ENCODE results near the gene MINDY3.

GRCh38 chr10:15764892-15765454, 95.3 kb downstream of the MINDY3 start:
- TF ChIP-seq CTCF (IDR thresholded peaks at IDR 0.05), result no peak
- TF ChIP-seq POLR2A (IDR thresholded peaks at IDR 0.05), result no peak
